ENCODE data around the gene CACNA2D3.

DNA sequence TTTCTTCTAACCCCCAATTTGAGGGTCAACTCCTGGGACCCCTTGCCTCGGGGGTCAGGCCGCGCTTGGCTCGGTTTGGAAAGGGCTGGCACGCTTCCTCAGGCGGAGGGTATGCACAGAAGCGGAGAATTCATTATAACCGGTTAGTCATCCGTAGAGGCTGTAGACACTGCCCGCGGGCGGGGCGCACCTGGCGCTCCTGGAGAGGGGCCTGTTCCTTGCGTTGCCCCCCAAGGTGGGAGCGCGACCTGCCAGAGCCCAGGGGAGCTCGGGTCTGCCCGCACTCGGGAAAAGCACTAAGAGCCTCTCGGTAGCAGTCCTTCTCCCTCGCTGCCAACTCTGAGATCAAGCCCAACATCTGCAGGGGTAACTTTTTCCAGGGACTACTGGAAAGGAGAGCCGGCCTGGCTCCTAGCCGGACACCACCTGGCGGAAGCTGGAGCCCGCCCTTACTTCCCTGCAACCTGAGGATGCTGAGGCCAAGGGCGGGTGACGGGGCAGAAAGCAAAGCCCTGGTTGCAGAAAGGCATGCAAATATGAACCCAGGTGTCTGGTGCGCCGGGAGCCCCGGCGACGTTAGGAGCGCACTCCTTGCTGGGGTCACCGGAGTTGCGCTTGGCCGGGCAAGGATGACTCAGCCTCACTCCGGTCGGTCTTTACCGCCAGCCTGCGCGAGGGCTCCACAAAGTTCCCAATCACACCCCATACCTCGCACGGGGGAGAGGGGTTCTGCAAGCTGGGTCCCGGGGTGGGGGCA lies 1.5 kb upstream of the CACNA2D3 start:
- TF ChIP-seq SP1 (IDR thresholded peaks at IDR 0.05) (no peak), RAD21 (IDR thresholded peaks at IDR 0.05) (no peak), TAF1 (conservative IDR thresholded peaks at IDR 0.05) (no peak), RXRA (IDR thresholded peaks at IDR 0.05) (no peak), GABPA (IDR thresholded peaks at IDR 0.05 in 1 of 2, conservative IDR thresholded peaks at IDR 0.05 in 1 of 2) (no peak)
- TF ChIP-seq, protein P1, sequence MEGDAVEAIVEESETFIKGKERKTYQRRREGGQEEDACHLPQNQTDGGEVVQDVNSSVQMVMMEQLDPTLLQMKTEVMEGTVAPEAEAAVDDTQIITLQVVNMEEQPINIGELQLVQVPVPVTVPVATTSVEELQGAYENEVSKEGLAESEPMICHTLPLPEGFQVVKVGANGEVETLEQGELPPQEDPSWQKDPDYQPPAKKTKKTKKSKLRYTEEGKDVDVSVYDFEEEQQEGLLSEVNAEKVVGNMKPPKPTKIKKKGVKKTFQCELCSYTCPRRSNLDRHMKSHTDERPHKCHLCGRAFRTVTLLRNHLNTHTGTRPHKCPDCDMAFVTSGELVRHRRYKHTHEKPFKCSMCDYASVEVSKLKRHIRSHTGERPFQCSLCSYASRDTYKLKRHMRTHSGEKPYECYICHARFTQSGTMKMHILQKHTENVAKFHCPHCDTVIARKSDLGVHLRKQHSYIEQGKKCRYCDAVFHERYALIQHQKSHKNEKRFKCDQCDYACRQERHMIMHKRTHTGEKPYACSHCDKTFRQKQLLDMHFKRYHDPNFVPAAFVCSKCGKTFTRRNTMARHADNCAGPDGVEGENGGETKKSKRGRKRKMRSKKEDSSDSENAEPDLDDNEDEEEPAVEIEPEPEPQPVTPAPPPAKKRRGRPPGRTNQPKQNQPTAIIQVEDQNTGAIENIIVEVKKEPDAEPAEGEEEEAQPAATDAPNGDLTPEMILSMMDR (IDR thresholded peaks at IDR 0.05; ENCODE audit: low read depth, low read length, missing input control), result no peak
- TF ChIP-seq, protein P2, sequence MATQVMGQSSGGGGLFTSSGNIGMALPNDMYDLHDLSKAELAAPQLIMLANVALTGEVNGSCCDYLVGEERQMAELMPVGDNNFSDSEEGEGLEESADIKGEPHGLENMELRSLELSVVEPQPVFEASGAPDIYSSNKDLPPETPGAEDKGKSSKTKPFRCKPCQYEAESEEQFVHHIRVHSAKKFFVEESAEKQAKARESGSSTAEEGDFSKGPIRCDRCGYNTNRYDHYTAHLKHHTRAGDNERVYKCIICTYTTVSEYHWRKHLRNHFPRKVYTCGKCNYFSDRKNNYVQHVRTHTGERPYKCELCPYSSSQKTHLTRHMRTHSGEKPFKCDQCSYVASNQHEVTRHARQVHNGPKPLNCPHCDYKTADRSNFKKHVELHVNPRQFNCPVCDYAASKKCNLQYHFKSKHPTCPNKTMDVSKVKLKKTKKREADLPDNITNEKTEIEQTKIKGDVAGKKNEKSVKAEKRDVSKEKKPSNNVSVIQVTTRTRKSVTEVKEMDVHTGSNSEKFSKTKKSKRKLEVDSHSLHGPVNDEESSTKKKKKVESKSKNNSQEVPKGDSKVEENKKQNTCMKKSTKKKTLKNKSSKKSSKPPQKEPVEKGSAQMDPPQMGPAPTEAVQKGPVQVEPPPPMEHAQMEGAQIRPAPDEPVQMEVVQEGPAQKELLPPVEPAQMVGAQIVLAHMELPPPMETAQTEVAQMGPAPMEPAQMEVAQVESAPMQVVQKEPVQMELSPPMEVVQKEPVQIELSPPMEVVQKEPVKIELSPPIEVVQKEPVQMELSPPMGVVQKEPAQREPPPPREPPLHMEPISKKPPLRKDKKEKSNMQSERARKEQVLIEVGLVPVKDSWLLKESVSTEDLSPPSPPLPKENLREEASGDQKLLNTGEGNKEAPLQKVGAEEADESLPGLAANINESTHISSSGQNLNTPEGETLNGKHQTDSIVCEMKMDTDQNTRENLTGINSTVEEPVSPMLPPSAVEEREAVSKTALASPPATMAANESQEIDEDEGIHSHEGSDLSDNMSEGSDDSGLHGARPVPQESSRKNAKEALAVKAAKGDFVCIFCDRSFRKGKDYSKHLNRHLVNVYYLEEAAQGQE (IDR thresholded peaks at IDR 0.05), result no peak
- TF ChIP-seq, protein P3, sequence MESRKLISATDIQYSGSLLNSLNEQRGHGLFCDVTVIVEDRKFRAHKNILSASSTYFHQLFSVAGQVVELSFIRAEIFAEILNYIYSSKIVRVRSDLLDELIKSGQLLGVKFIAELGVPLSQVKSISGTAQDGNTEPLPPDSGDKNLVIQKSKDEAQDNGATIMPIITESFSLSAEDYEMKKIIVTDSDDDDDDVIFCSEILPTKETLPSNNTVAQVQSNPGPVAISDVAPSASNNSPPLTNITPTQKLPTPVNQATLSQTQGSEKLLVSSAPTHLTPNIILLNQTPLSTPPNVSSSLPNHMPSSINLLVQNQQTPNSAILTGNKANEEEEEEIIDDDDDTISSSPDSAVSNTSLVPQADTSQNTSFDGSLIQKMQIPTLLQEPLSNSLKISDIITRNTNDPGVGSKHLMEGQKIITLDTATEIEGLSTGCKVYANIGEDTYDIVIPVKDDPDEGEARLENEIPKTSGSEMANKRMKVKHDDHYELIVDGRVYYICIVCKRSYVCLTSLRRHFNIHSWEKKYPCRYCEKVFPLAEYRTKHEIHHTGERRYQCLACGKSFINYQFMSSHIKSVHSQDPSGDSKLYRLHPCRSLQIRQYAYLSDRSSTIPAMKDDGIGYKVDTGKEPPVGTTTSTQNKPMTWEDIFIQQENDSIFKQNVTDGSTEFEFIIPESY (IDR thresholded peaks at IDR 0.05), result no peak
- TF ChIP-seq, protein P4, sequence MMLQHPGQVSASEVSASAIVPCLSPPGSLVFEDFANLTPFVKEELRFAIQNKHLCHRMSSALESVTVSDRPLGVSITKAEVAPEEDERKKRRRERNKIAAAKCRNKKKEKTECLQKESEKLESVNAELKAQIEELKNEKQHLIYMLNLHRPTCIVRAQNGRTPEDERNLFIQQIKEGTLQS (IDR thresholded peaks at IDR 0.05), result no peak
